Stimulated activated CD4-positive, alpha-beta T cell treated with anti-CD3 and anti-CD28 coated beads, Interleukin-2, amount 100 ng/mL, for 4 hours (primary cell): Measurements from ENCODE around the gene EDEM1.
"Not testable (repeated sequence)": the region's sequence is repeated elsewhere in the genome, so short reads cannot be mapped to it uniquely, and the experiment has no call there.

Experiments used
- DNase-seq: peaks from one replicate; pipeline ENCODE4 v3.0.0-alpha.2; 2020; ENCODE audit warnings: low read depth

The EDEM1 gene

DNA sequence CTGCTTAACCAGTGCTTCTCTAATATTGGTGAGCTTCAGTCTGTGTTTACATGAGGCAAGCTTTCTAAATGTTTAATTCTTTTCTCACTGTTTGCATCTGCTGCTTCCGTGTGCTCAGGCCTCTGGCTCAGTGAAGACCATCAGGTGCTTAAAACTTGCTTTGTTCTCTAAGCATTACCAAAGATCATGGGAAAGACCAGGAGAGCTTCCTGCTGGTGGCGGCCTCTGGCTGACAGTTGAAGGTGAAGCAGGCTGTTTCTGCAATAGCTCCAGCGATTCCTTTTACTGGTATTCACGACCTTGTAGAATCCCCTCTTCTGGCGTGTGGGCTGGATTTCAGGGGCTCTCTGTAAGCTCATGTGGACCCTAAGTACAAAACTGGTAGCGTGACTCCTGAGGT, 45.1 kb downstream of the EDEM1 start:
- no peak for DNase-seq

- DNase-seq = no peak
Observed at GRCh38 chr3:5233026-5233425, 45.5 kb downstream of the EDEM1 start.

GRCh38 chr3:5235655-5236054, 48.1 kb downstream of the EDEM1 start:
- no peak for DNase-seq

DNA sequence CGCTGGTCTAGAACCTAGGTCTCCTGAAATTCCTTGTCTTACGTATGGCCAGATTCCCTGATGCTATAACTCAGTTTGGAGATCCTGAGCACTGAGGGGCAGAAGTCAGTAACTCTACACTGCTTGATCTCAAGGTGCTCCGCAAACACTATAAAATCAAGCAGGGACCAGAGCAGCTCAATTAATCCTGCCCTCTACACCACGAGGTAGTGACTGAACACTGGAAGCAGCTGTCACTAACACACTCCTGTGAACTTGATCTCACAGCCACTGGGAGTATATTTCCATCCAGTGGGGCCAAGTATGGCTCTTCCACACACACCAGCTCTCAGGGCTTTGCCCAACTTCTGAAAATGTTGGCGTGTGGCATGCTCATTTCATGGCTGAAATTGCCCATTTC, 51.0 kb downstream of the EDEM1 start:
- no peak for DNase-seq

- DNase-seq = no peak
Observed at GRCh38 chr3:5239602-5240001, 52.1 kb downstream of the EDEM1 start.

GRCh38 chr3:5240740-5241139, 53.2 kb downstream of the EDEM1 start:
- no peak for DNase-seq

DNA sequence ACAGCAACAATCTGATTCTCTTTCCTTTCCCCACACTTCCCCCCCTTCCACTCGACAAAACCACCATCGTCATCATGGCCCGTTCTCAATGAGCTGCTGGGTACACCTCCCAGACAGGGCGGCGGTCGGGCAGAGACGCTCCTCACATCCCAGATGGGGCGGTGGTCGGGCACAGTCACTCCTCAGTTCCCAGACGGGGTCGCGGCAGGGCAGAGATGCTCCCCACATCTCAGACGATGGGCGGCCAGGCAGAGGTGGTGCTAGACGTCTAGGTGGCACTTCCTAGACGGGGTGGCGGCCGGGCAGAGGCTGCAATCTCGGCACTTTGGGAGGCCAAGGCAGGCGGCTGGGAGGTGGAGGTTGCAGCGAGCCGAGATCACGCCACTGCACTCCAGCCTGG, 55.3 kb downstream of the EDEM1 start:
- DNase-seq = not testable (repeated sequence)

DNA sequence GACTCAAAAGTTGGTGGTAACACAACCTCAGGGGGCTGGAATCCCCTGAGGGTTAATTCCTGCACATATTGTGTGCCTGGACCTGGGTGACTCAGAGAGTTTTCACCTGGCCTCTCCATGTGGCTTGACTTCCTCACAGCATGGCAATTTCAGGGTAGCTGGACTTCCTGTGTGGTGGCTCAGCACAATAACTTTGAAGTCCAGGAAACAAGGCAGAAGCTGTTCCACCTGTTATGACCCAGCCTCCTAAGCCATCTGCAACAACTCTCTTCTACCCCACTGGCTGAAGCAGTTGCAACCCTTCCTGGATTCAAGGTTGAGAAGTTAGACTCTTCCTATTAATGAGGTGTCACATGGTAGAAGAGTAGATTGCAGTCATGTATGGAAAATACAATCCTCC, 58.4 kb downstream of the EDEM1 start:
- no peak for DNase-seq

DNA sequence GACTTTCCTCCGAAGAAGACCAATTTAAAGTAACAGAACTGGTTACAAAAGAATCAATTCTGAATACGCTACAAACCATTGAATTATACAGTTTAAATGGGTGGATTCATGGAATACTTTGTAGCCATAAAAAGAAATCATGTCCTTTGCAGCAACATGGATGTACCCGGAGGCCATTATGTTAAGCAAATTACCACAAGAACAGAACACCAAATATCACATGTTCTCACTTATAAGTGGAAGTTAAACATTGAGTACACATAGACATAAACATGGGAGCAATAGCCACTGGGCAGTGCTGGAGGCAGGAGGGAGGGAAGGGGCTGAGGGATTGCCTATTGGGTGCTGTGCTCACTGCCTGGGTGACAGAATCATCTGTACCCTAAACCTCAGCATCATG, 61.3 kb downstream of the EDEM1 start:
- DNase-seq = no peak

DNA sequence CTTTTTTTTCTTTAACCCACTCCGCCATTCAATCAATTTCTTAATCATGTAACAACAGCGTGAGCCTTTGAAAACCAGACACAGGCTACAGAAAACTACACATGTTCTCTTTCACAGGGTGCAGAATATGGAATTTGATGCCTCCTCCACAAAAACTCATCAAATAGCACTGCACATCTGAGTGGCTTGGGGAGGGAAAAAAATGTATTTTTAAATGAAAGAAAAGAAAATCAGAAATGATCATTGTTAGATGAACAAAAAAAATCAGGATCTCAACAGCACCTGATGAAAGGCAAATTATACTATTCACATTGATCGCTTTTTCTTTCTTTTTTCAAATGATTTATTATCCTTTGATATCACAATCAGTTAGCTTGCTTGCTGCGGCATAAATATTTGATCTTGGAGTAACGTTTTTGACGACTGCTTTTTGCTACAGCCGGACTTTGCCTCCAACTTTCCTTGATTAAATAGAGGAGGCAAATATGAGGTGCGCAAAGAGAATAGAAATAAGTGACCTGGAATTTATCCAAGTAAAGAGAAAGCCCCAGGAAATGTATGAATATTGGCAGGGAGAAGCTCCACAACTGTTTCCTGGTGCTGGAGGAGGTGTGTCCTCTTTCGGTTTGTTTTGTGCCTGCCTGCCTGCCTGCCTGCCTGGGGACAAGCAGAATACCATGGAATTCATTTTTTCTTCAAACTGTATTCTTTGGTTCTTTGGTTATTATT, 63.1 kb downstream of the EDEM1 start:
- DNase-seq = no peak

- no peak for DNase-seq
Observed at GRCh38 chr3:5251196-5251583, 63.7 kb downstream of the EDEM1 start.

DNA sequence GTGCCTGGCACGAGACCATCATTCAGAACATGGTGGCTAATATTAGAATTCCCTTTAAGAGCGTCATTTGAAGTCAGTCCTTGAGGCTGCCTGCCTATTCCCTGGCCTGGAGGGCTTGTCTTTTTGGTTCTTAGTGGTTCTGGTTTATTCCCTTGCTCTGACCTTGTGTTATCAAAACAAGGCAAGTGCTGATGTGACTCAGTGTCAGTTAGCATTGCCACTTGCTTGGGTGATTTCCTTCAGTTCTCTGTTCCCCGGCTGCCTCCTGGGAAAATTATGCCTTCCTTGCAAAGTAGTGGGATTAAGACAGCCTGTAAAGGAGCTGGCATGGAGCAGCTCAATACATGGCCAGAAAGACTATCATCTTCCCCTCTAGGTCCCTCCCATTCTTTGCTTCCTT, 64.6 kb downstream of the EDEM1 start:
- no peak for DNase-seq

GRCh38 chr3:5254281-5255048, 67.0 kb downstream of the EDEM1 start:
- DNase-seq = no peak

DNA sequence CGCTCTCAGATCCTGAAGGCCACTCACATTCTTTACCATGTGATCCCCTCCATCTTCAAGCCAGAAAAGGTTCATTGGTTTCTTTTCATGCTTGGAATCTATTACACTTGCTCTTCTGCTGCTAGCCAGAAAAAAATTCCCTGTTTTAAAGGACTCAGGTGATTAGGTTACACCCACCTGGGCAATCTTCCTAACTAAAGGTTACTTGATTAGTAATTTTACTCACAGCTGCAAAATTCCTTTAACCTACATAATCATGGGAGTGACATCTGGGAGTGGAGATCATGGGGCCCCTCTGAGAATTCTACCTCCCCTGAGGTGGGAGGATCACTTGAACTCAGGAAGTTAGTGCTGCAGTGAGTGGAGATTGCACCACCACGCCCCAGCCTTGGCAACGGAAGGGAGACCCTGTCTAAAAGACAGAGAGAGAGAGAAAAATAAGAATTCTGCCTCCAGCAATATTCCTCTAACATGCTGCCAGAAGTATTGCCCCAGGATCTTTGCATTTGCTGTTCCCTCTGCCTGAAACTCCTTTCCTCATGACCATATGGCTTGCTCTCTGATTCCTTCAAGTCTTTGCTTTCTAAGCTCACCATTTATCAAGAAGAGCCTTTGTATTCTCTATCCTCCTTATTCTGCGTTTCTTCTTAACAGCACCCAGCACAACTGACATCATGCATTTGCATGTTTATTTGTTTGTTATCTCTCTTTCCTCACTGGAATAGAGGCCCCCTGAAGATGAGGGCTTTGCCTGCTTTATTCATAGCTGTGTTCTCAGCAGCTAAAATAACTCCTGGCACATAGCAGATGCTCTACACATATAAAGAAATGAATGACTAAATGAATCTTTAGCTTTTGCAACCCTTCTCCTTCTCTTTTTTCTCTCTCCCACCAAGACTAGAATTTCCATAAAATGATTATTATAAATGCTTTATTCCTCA, 68.2 kb downstream of the EDEM1 start:
- DNase-seq = no peak

DNA sequence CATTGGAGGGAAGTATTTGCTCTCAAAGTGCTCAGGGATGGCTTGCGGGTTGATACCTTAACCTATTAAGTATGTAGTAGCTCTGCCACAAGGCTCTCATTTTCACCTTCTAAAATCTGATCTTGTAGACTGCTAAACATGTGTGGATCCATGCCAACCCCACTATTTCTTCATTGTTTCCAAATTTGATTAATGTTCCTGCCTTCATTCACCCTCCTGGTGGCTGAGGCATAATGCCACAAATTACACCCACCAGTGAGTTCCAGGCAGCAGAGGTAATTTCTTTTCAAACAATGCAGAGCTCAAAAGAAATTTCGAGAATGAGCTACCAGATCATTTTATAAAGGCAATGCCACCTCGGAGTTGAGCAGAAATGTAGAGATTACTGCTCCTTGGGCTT, 71.0 kb downstream of the EDEM1 start:
- DNase-seq = no peak

GRCh38 chr3:5260992-5261501, 73.5 kb downstream of the EDEM1 start:
- DNase-seq = no peak

DNA sequence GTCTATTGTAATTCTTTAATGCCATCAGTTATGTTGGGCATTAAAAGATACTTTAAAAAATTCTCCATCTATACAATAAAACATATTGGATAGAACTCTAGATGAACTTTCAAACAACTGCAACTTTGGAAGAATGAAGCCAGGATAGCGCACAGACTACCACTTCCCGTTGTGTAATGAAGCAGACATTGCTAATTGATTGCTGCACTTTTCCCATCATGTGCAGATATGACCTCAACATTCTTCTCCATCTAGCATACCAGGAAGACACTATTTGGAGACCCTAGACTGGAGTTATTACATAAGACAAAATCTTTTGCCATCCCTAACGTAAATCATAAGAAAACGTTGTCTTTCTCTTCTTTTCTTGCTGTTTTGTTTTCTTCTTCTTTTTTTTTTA, 75.0 kb downstream of the EDEM1 start:
- DNase-seq = no peak

GRCh38 chr3:5264093-5264600, 76.6 kb downstream of the EDEM1 start:
- DNase-seq = no peak

GRCh38 chr3:5264896-5265770, 77.6 kb downstream of the EDEM1 start:
- DNase-seq = no peak

GRCh38 chr3:5267252-5267651, 79.7 kb downstream of the EDEM1 start:
- no peak for DNase-seq

DNA sequence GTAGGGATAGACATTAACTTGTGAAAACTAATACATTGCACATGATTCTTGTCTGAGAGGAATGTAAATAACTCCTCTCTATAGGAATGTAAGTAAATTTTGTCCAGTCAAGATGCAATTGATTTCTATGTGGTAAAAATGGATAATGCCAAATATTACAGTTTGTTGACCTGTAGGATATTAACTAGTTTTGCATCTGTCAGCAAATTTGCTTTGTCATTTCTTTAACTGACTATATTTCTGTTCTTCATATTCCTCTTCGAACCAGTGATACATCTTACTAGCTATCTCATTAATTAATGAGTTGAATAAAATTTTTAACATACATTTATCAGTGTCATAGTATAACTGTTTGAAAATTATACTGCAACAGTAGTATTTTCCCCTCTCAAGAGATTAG, 80.4 kb downstream of the EDEM1 start:
- no peak for DNase-seq
